H1 (cell line): ENCODE data around the gene CNGA2. TPM values are rescaled to one million over a fixed set of nuclear protein-coding genes. Genes with fewer than 3 reads are reported as not detected.
"Not testable (repeated sequence)": the region's sequence is repeated elsewhere in the genome, so short reads cannot be mapped to it uniquely, and the experiment has no call there.

Source experiments
- CTCF ChIA-PET: fragments of 300-600 bp; sonication (Branson Sonifier 250); formaldehyde crosslinking; loops from one replicate; lab custom pipeline; 2021; ENCODE audit not compliant: partially characterized antibody; lab: Charles Lee
- POLR2A ChIA-PET: fragments of 300-600 bp; sonication (Branson Sonifier 250); formaldehyde crosslinking; loops from one replicate; lab custom pipeline; 2021; ENCODE audit warnings: inconsistent platforms; ENCODE audit not compliant: partially characterized antibody; lab: Charles Lee
- DNase-seq, 2 experiments: peaks; one replicate each; pipeline versions ENCODE4 v3.0.0 to v3.0.0-alpha.2; 2010 to 2022; ENCODE audit warnings: low spot score in 2 of 2, low read depth in 1 of 2, mixed read lengths in 1 of 2
- FAIRE-seq: peaks from 2 replicates; lab custom pipeline; 2011; peaks lifted over from hg19 to GRCh38; lab: Jason Lieb, UNC
- H2AFZ ChIP-seq: 2 replicates; pipeline ENCODE4 v1.8.1; 2012; ENCODE audit warnings: low read length, inconsistent platforms
- H2AK5ac ChIP-seq: 2 replicates; pipeline ENCODE4 v1.6.1; 2013; ENCODE audit warnings: low read depth, low read length
- H2BK120ac ChIP-seq: replicated peaks from 2 replicates; pipeline ENCODE3; 2013; ENCODE audit warnings: low read depth, low read length, inconsistent platforms
- H2BK12ac ChIP-seq: 2 replicates; pipeline ENCODE4 v1.6.1; 2013; ENCODE audit warnings: low read depth, low read length
- H2BK15ac ChIP-seq: 2 replicates; pipeline ENCODE4 v1.6.1; 2013; ENCODE audit warnings: low read length
- H2BK20ac ChIP-seq: 2 replicates; pipeline ENCODE4 v1.6.1; 2013; ENCODE audit warnings: low read length
- H2BK5ac ChIP-seq: 2 replicates; pipeline ENCODE4 v1.6.1; 2013; ENCODE audit warnings: low read depth, low read length
- H3K14ac ChIP-seq: 2 replicates; pipeline ENCODE4 v1.6.1; 2013; ENCODE audit warnings: inconsistent platforms; ENCODE audit not compliant: insufficient read length
- H3K18ac ChIP-seq: 2 replicates; pipeline ENCODE4 v1.6.1; 2013; ENCODE audit warnings: low read length; ENCODE audit errors: extremely low read depth
- H3K23ac ChIP-seq: 2 replicates; pipeline ENCODE4 v1.6.1; 2013; ENCODE audit warnings: inconsistent platforms; ENCODE audit not compliant: insufficient read length
- H3K23me2 ChIP-seq: 2 replicates; pipeline ENCODE4 v1.6.1; 2013; ENCODE audit warnings: low read depth, low read length
- H3K27ac ChIP-seq: 2 replicates; pipeline ENCODE4 v1.6.1; 2011; ENCODE audit warnings: low read depth, low read length, inconsistent platforms
- H3K27me3 ChIP-seq, 4 experiments: replicated peaks in 1 of 4; 1 replicate in 1 of 4; 2 replicates in 3 of 4; pipeline versions ENCODE4 v1.6.1 to v1.8.1; 2011 to 2013; ENCODE audit warnings: low read length in 3 of 4, mild to moderate bottlenecking in 3 of 4, inconsistent platforms in 2 of 4, mixed read lengths in 2 of 4, moderate library complexity in 1 of 4; ENCODE audit not compliant: control insufficient read depth in 3 of 4, insufficient read depth in 3 of 4; ENCODE audit errors: extremely low read depth in 1 of 4
- H3K36me3 ChIP-seq, 4 experiments: 2 replicates each; pipeline versions ENCODE4 v1.6.1 to v1.8.1; 2011 to 2013; ENCODE audit warnings: mild to moderate bottlenecking in 4 of 4, low read length in 3 of 4, moderate library complexity in 2 of 4, control low read depth in 1 of 4, inconsistent platforms in 1 of 4; ENCODE audit not compliant: insufficient read depth in 4 of 4, control insufficient read depth in 2 of 4
- H3K4ac ChIP-seq: replicated peaks from 2 replicates; pipeline ENCODE3; 2013; ENCODE audit warnings: low read length, low read depth, mixed read lengths, inconsistent platforms; ENCODE audit not compliant: insufficient read length
- H3K4me1 ChIP-seq, 4 experiments: replicated peaks in 1 of 4; 1 replicate in 1 of 4; 2 replicates in 3 of 4; pipeline versions ENCODE4 v1.6.1 to v1.8.1; 2011 to 2013; ENCODE audit warnings: low read length in 3 of 4, inconsistent platforms in 2 of 4, mixed read lengths in 1 of 4; ENCODE audit not compliant: insufficient read depth in 4 of 4, control insufficient read depth in 3 of 4
- H3K4me2 ChIP-seq, 2 experiments: 2 replicates each; pipeline versions ENCODE4 v1.6.1 to v1.8.1; 2011 to 2013; ENCODE audit warnings: low read depth in 2 of 2, low read length in 2 of 2, control low read depth in 1 of 2, inconsistent platforms in 1 of 2, mild to moderate bottlenecking in 1 of 2; ENCODE audit not compliant: insufficient read depth in 1 of 2
- H3K4me3 ChIP-seq, 4 experiments: fragments of 200-600, 300-600 bp in 1 of 4; sonication (generic), shearing (Covaris generic), sonication (Bioruptor Twin) in 1 of 4; 2 replicates each; pipeline versions ENCODE4 v1.5.1 to v1.8.1; 2011 to 2016; ENCODE audit warnings: low read length in 4 of 4, low read depth in 3 of 4, control low read depth in 2 of 4, inconsistent platforms in 2 of 4, mild to moderate bottlenecking in 2 of 4, mixed read lengths in 1 of 4, moderate library complexity in 1 of 4; ENCODE audit not compliant: insufficient read depth in 2 of 4; ENCODE audit errors: extremely low read depth in 1 of 4
- H3K56ac ChIP-seq: replicated peaks from 2 replicates; pipeline ENCODE3; 2013; ENCODE audit warnings: low read depth, mild to moderate bottlenecking, mixed read lengths, low read length, inconsistent platforms; ENCODE audit not compliant: insufficient read length
- H3K79me1 ChIP-seq: 2 replicates; pipeline ENCODE4 v1.6.1; 2013; ENCODE audit warnings: low read depth, low read length, control low read depth
- H3K79me2 ChIP-seq, 2 experiments: 2 replicates each; pipeline versions ENCODE4 v1.6.1 to v1.8.1; 2012 to 2013; ENCODE audit warnings: low read length in 2 of 2, mild to moderate bottlenecking in 2 of 2, inconsistent platforms in 1 of 2; ENCODE audit not compliant: insufficient read depth in 2 of 2, control insufficient read depth in 1 of 2
- H3K9ac ChIP-seq, 4 experiments: replicated peaks in 1 of 4; 1 replicate in 1 of 4; 2 replicates in 3 of 4; pipeline versions ENCODE4 v1.6.1 to v1.8.1; 2011 to 2013; ENCODE audit warnings: low read depth in 3 of 4, low read length in 3 of 4, control low read depth in 2 of 4, mild to moderate bottlenecking in 2 of 4, moderate library complexity in 2 of 4, inconsistent platforms in 1 of 4; ENCODE audit errors: extremely low read depth in 1 of 4
- H3K9me3 ChIP-seq, 2 experiments: 2 replicates each; pipeline versions ENCODE4 v1.6.1 to v1.8.1; 2012 to 2013; ENCODE audit warnings: mild to moderate bottlenecking in 2 of 2, moderate library complexity in 2 of 2, control low read depth in 1 of 2, inconsistent platforms in 1 of 2, low read depth in 1 of 2, low read length in 1 of 2, mixed read lengths in 1 of 2; ENCODE audit not compliant: insufficient read depth in 2 of 2
- H4K20me1 ChIP-seq, 2 experiments: replicated peaks in 1 of 2; 2 replicates each; pipeline versions ENCODE3 to v1.8.1; 2011 to 2013; ENCODE audit warnings: inconsistent platforms in 2 of 2, low read length in 2 of 2, mild to moderate bottlenecking in 1 of 2; ENCODE audit not compliant: insufficient read depth in 2 of 2, control insufficient read depth in 1 of 2
- H4K5ac ChIP-seq: 2 replicates; pipeline ENCODE4 v1.6.1; 2013; ENCODE audit warnings: low read length, low read depth, mixed read lengths, inconsistent platforms; ENCODE audit not compliant: insufficient read length
- H4K8ac ChIP-seq: 2 replicates; pipeline ENCODE4 v1.8.0; 2013; ENCODE audit warnings: mild to moderate bottlenecking, moderate library complexity, low read length, inconsistent platforms; ENCODE audit not compliant: insufficient read depth; ENCODE audit errors: extremely low read depth
- H4K91ac ChIP-seq: replicated peaks from 2 replicates; pipeline ENCODE3; 2013; ENCODE audit warnings: low read length, mixed read lengths, inconsistent platforms; ENCODE audit not compliant: insufficient read length
- WGBS, 2 experiments: shearing (Covaris generic) in 1 of 2; methylation state at CpG; one replicate each; pipeline versions ENCODE4 v1.1.6 to v1.1.7; 2013 to 2015; ENCODE audit warnings: low lambda C conversion rate in 2 of 2, mixed read lengths in 2 of 2, inconsistent platforms in 1 of 2, low coverage in 1 of 2, missing lambda C conversion rate in 1 of 2; ENCODE audit not compliant: insufficient replicate concordance in 2 of 2, insufficient coverage in 1 of 2, insufficient read length in 1 of 2; ENCODE audit errors: extremely low coverage in 1 of 2, missing lambda C conversion rate in 1 of 2; 5-methylcytosine and 5-hydroxymethylcytosine counted together
- polyA plus RNA-seq, 7 experiments: library from polyadenylated mRNA; depleted of rRNA in 3 of 7; stranded (reverse) in 5 of 7; unstranded in 2 of 7; fragments of >200 nt in 5 of 7; fragments of 200-250 nt in 2 of 7; gene quantifications; 1 replicate in 5 of 7; 2 replicates in 1 of 7; 4 replicates in 1 of 7; pipeline versions ENCODE4 v1.2.1 to v1.2.3, GENCODE V29; 2011 to 2013; ENCODE audit warnings: missing spikeins in 2 of 7, mixed read lengths in 2 of 7
- total RNA-seq: library from RNA; stranded (reverse); fragmentation: NEBNext Ultra II Directional; extraction: Animal tissue kit (Norgen Biotek cat#: 25700); gene quantifications from 2 replicates; pipeline ENCODE4 v1.2.1, GENCODE V29; 2021

CNGA2 gene
- total and polyA plus RNA-seq, 2 of the 8 experiments (the other 6 are each of a cell fraction or from before 2014, with no cell fraction given): not detected

DNA sequence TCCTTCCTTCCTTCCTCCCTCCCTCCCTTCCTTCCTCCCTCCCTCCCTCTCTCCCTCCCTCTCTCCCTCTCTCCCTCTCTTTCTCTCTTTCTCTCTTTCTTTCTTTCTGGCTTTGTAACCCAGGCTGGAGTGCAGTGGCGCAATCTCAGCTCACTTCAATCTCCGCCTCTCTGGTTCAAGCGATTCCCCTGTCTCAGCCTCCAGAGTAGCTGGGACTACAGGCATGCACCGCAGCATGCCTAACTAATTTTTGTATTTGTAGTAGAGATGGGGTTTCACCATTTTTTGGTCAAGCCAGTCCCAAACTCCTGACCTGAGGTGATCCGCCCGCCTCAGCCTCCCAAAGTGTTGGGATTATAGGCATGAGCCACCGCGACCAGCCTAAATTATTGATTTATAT is 37.5 kb upstream of the CNGA2 start:
- H3K18ac ChIP-seq, H4K5ac ChIP-seq, FAIRE-seq, H2BK5ac ChIP-seq, DNase-seq, H3K4me1 ChIP-seq, H3K9me3 ChIP-seq, H3K27ac ChIP-seq, H2BK20ac ChIP-seq, H2BK15ac ChIP-seq, H3K4me2 ChIP-seq, H2AK5ac ChIP-seq, H3K23me2 ChIP-seq, H2BK120ac ChIP-seq, H3K27me3 ChIP-seq, H3K79me1 ChIP-seq, POLR2A ChIA-PET, H4K8ac ChIP-seq, H2AFZ ChIP-seq, H3K36me3 ChIP-seq, H3K4me3 ChIP-seq, H3K79me2 ChIP-seq, H3K14ac ChIP-seq, H2BK12ac ChIP-seq, H4K20me1 ChIP-seq, H4K91ac ChIP-seq, H3K23ac ChIP-seq, H3K9ac ChIP-seq, H3K56ac ChIP-seq, H3K4ac ChIP-seq: not testable (repeated sequence)
- CTCF ChIA-PET: interaction anchor here (1.3 to 1.8 kb wide), 2 partner anchors 17 kb away, joined by 4 to 5 read pairs; no protein-coding TSS in a partner anchor
- 97% methylated on average over 7 of the region's 8 CpGs; no CpG with 5 or more reads in 1 of the 2 experiments for WGBS, 2 experiments
